HG02642 (cell line): ENCODE results near the gene TBC1D13.
"Not testable (repeated sequence)": the region's sequence is repeated elsewhere in the genome, so short reads cannot be mapped to it uniquely, and the experiment has no call there.

ENCODE experiments used
- ATAC-seq: cut with Tn5 transposase; IDR thresholded peaks from one replicate; pipeline ENCODE4 v1.9.1; 2021; ENCODE audit warnings: mild to moderate bottlenecking; ENCODE audit not compliant: unreplicated experiment, poor library complexity

Gene TBC1D13

DNA sequence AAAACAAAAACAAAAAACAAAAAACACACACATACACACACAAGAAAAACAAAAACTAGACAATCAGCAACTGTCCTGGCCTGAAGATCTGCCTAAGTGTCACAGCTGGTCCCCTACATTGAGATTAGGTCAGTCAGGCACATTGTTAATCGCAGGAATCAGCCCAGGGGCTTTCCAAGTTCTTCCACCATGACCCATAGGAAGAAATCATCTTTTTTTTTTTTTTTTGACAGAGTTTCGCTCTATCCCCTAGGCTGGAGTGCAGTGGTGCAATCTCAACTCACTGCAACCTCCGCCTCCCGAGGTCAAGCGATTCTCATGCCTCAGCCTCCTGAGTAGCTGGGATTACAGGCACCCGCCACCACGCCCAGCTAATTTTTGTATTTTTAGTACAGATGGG lies 56.1 kb downstream of the TBC1D13 start:
- not testable (repeated sequence) for ATAC-seq

DNA sequence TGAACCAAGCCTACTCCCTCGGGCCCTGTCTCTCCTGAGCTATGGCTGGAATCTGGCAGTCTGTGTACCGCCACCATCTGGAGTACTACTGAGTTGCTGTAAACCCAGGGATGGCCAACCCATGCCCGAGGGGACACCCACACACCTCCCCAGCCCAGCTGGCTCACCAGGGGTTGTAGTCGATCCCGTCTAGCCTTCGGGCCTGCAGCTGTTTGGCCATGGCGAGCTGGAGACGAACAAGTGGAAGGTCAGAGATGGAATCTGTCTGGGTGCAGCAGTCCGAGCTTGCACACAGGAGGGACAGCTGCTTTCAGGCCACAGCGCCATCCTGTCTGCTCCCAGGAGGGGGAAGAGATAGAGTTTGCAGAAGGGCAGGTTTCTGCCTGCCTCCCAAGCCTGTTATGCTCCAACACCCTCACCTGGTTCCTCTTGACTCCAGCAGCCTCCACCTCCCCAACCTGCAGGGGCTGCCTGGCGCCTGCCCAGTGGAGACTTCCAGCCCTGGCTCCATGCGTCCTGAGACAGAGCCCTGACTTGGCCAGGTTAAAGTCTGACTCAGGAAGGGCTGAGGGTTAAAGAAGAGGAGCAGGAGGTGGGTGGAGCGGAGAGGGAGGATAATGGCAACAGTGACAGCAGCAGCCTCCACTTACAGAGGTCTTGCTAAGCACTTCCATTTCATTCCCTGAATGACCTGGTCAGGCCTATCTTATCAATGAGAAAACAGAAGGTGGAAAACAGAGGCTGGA lies 58.3 kb downstream of the TBC1D13 start:
- no peak for ATAC-seq

DNA sequence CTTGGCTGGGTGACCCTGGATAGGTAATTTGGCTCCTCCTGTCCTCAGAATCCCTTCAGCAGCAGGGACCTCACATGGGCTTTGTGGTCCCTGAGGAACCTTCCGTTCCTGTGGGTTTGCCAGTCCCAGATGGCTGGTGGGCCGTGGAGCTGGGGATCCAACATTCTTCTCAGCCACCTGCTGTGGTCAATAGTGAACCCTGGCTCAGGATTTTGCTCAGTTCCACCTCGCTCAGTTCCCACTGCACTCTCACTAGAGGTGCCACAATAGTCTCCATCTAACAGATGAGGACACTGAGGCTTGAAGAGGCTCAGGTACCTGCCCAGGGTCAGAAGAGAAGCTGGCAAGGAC lies 59.6 kb downstream of the TBC1D13 start:
- ATAC-seq, result no peak

- ATAC-seq, result no peak
Observed at GRCh38 chr9:128847803-128848202, 60.8 kb downstream of the TBC1D13 start.

- not testable (repeated sequence) for ATAC-seq
Observed at GRCh38 chr9:128851024-128851423, 64.0 kb downstream of the TBC1D13 start.

GRCh38 chr9:128851779-128852600 lies 64.9 kb downstream of the TBC1D13 start:
- ATAC-seq, result not testable (repeated sequence)

DNA sequence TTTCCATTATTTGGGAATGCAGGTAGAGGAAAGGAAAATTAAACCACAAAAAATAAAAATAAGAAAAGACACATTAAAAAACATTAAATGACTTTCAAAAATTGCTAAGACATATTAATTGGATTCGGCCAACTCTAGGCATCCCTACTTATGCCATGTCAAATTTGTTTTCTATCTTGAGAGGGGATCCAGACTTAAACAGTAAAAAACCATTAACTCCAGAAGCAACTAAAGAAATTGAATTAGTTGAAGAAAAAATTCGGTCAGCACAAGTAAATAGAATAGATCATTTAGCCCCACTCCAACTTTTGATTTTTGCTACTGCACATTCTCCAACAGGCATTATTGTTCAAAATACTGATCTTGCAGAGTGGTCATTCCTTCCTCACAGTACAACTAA lies 65.6 kb downstream of the TBC1D13 start:
- not testable (repeated sequence) for ATAC-seq

- ATAC-seq, result not testable (repeated sequence)
Observed at GRCh38 chr9:128854454-128854853, 67.4 kb downstream of the TBC1D13 start.

DNA sequence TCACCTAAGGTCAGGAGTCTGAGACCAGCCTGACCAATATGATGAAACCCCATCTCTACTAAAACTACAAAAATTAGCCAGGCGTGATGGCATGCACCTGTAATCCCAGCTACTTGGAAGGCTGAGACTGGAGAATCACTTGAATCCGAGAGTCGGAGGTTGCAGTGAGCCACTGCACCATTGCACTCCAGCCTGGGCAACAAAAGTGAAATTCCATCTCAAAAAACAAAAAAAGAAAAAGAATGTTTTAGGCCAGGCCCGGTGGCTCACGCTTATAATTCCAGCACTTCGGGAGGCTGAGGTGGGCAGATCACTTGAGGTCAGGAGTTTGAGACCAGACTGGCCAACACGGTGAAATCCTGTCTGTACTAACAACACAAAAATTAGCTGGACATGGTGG lies 71.4 kb downstream of the TBC1D13 start:
- ATAC-seq, result not testable (repeated sequence)
